ENCODE results near the gene NOS3.
A peak's percentile ranks its signal among the peaks of the same experiment; 100 is the strongest.
"Not testable (repeated sequence)": the region's sequence is repeated elsewhere in the genome, so short reads cannot be mapped to it uniquely, and the experiment has no call there.

NOS3 gene

DNA sequence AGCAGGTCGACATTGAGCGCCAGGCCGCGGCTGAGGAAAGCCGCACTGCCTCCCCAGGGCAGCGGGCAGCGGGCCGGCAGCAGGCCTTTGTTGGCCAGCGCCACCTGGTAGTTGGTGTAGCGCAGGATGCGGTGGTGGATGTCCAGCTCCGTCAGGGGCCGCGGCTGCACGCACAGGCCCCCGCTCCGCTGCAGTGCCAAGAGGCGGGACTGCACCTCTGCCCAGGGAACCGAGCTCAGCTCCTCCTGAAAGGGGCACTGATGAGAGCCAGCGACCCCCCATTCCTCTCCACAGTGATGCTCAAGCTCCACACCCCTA lies 28.3 kb downstream of the NOS3 start:
- no peak for DNase-seq

DNA sequence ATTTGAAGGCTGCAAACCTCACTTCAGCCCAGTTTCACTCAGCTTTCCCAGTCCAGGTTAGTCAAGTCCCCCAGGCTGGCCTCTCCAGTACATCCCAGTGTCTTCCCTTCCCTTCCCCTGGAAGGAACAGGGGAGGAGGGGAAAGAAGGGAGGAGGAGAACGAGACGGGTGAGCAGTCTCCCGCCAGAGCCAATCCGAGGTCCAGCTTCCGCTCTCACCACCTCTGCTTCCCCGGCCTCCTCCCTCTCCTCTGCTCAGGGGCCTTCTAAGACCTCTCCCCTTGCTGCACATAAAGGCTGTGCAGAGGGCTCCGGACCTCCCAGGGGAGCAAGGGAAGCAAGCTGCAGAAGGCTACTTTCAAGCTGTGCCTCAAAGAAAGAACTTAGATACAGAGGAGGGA lies 29.4 kb downstream of the NOS3 start:
- no peak for DNase-seq

DNA sequence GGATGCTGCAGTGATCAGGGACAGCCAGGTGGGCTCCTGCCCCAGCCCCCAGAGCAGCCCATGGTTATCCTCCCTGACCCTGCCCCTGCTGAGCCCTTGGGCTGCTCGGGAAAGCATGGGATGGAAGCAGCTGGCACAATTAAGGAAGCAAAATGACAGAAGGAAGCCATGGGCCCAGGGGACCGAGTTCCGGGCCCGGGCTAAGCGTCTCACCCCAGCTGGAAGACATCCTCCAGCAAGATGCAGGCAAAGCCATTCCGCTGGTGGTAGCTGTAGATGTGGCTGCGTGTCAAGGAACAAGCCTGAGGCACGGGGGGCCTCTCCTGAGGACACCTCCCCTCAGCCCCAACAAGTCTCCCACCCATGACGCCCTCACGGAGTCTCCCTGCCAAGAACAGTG lies 32.4 kb downstream of the NOS3 start:
- no peak for DNase-seq

DNA sequence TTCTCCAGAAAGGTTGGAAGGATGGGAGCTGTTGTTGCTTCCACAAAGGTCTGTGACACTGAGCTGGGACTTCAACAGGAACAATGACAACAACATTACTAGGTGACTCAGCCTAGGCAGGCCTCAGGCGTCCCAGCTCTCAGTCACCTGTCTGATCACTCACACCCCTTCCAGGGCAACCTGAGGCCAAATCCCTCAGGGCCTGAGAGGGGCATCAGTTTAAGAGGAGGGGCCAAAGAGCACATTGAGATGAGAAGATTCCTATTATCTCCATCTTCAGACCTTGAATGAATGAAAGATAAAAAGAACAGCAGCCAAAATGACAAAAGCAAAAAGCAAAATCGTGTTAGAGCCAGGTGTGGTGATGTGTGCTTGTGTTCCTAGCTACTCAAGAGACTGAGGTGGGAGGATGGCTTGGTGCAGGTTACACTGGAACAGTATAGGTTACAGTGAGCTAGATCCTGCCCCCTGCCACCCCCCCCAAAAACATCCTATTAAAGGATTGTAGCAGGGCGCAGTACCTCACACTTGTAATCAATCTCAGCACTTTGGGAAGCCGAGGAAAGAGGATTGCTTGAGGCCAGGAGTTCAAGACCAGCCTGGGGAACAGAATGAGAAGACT lies 33.7 kb downstream of the NOS3 start, which contains the start of gene ATG9B:
ATG9B (minus strand) TSS at position 60 of the 622 bp plus-strand sequence. CDS start 71 bp downstream, outside the sequence.
- no peak for DNase-seq

DNA sequence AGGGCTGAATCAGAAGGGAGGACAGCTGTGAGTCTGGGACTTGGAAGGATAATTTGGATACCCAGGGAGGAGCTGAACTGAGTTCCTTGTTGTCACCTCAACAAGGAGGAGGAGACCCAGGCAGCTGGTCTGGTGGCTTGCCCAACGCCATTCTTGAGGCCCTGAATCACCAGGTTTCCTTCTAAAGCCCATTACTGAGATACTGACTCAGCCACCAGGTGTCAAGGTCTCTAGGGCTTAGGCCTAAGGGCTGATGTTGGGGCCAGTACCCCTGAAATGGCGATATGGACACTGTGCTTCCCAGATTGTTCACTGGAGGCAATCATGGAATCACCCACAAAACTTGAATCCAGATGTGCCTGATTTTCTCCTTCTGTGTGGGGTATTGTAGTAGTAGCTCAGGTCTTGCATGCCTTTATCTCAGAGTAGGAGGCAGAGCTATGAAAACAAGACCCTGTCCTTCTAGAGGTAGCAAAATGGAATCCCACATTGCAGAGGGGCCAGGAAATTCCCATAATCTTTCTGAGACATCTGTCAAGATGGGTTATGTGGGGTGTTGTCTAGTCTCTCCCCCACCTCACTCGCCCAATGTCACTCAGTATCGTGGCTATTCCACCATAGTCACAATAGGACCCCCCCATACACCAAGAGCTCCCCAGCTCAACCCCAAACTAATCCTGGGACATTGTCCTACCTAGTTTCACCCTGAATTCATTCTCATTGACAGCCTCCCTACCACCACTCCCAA lies 35.3 kb downstream of the NOS3 start:
- no peak for DNase-seq

DNA sequence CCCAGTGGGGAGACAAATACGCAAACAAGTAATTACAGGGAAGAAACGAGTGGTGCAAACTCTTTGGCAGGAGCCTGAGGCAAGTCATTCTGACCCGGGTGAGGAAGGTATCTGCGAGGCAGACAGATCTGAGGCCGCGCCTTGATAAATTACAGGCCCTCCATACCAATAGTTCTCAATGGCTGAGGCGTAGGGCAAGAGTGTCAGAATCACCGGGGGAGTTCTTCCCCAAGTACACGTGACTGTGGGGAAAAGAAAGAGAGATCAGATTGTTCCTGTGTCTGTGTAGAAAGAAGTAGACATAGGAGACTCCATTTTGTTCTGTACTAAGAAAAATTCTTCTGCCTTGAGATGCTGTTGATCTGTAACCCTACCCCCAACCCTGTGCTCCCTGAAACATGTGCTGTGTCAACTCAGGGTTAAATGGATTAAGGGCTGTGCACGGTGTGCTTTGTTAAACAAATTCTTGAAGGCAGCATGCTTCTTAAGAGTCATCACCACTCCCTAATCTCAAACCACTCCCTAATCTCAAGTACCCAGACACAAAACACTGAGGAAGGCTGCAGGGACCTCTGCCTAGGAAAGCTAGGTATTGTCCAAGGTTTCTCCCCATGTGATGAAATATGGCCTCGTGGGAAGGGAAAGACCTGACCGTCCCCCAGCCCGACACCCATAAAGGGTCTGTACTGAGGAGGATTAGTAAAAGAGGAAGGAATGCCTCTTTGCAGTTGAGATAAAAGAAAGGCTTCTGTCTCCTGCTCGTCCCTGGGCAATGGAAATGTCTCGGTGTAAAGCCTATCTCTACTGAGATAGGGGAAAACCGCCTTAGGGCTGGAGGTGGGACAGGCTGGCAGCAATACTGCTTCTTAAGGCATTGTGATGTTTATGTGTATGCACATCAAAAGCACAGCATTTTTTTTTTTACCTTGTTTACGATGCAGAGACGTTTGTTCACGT lies 36.2 kb downstream of the NOS3 start:
- DNase-seq = not testable (repeated sequence)

DNA sequence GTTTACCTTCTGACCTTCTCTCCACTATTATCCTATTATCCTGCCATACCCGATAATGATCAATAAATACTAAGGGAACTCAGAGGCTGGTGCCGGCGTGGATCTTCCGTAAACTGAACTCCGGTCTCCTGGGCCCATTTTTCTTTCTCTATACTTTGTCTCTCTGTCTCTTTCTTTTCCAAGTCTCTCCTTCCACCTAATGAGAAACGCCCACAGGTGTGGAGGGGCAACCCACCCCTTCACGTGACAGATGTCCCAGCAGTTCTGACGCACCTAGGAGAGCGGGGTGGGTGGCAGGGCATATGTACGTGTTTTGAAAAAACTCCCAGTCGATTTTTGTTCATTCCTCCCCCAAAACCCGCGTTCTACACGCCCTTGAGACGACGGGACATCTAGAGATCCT lies 36.9 kb downstream of the NOS3 start:
- not testable (repeated sequence) for DNase-seq

DNA sequence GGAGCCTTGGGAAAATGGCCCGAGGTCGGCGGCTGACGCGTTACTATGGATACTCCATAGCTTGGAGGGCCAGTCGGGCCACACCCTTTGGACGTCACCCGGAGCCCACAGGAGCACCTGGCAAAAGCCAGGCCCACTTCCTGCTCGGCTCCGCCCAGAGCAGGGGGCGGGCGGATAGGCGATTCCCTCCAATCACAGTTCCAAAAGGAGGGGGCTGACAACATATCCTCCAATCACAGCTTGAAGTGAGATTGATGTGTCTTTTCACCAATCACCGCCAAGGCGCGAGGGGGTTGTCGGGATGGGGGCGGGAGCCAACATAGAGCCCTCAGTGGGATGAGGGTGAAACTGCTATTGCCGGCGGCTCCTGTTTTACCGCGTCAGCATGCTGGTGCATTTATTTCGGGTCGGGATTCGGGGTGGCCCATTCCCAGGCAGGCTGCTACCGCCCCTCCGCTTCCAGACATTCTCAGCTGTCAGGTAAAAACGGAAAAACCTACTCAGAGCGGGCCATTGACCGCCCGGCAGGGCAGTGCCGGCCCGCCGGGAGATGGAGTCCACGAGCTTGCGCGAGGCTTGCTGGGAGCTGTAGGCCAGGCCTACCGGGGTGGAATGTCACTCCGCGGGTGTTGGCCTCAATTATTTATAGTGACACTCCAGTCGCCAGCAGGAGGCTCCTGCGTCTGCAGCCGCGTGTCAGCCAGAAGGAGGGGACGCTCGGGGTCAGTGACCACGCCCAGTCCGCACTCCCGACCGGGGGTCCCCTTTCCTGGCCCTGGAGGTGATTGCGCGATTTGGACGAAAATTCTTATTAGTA lies 37.5 kb downstream of the NOS3 start, which contains the start of gene ABCB8:
ABCB8 (plus strand) TSS at position 320 of the 817 bp plus-strand sequence; CDS start at position 386, 66 bp downstream.
- DNase-seq = peak; percentile 97

DNA sequence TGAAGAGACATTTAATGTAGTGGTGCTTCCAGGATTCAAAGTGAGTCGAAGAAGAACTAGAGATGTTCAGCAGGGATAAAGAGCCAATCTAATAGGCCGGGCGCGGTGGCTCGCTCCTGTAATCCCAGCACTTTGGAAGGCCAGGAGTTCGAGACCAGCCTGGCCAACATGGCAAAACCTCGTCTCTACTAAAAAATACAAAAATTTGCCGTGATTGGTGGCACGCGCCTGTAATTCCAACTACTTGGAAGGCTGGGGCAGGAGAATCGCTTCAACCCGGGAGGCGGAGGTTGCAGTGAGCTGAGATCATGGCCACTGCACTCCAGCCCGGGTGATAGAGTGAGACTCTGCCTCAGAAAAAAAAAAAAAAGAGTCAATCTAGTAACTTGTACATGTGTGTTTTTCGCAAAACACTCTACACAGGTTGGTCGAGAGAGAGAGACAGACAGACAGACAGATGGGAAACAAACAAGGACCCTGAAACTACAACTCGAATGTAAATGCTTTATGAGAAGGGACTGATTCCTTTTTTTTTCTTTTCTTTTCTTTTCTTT lies 38.2 kb downstream of the NOS3 start:
- no peak for DNase-seq

DNA sequence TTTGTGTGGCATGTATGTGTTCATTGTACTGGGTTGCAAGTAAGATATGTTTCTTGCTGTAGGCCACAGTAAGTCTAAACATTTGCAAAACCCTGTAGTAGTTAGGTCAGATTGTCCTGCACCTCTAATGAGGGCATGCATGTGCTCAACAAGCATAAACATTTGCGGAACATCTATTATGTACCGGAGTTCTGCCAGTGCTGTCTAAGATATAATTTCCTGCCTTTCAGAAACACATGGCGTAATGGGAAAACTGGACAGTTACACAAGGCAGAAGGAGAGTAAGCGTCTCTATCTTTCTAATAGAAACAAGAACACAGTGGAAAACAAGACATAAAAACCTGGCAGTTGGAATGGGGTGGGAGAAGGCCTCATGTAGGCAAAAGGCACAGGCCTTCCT lies 40.2 kb downstream of the NOS3 start:
- no peak for DNase-seq

DNA sequence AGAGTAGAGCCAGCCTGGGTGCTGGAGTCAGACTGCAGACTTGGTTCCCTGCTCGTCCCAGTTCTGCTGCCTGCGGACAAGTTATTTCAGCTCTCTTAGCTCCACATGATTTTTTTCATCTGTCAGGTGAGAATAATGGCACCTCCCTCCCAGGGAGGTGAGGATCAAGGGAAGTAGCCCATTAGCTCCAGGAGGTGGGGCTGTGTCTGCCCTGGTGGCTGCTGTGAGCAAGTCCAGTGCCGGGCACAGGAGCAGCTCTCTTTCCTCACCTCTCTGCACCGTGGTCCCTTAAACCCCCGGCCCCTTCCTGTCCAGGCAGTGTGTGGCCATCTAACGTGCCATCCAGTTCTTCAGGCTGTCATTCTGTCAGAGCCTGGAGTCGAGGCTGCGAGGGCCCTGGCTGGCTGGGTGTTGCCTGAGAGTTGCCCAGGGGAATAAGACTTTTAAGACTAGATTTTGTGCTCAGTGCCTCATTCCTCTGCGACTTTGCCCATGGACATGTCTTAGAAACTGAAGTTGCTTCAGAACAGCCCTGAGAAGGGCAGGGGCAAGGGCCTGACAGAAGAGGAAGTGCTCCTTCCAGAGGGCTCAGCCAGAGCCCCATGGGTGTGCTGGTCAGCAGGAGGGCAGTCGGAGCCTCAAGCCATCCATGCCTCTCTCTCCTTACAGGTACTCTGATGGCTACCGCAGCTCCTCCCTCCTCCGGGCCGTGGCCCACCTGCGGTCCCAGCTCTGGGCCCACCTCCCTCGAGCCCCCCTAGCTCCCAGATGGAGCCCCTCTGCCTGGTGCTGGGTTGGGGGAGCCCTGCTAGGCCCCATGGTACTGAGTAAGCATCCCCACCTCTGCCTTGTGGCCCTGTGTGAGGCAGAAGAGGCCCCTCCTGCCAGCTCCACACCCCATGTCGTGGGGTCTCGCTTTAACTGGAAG lies 42.4 kb downstream of the NOS3 start:
- no peak for DNase-seq

DNA sequence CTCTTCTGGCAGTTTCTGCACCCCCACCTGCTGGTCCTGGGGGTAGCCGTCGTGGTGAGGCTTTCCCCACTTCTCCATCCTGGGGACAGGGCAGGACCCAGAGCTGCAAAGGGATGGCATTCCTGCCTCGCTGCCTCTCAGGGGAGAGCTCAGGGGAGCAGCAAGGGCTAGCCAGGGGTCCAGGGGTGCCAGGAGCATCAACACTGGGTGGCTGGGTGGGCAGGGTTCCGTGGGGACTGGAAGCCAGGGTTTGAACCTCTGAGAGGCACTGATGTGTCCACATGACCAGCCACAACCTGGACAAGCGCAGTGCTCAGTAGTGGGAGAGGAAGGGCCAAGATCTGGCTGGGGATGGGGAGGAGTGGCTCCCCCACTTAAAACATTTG lies 43.0 kb downstream of the NOS3 start:
- DNase-seq = no peak

DNA sequence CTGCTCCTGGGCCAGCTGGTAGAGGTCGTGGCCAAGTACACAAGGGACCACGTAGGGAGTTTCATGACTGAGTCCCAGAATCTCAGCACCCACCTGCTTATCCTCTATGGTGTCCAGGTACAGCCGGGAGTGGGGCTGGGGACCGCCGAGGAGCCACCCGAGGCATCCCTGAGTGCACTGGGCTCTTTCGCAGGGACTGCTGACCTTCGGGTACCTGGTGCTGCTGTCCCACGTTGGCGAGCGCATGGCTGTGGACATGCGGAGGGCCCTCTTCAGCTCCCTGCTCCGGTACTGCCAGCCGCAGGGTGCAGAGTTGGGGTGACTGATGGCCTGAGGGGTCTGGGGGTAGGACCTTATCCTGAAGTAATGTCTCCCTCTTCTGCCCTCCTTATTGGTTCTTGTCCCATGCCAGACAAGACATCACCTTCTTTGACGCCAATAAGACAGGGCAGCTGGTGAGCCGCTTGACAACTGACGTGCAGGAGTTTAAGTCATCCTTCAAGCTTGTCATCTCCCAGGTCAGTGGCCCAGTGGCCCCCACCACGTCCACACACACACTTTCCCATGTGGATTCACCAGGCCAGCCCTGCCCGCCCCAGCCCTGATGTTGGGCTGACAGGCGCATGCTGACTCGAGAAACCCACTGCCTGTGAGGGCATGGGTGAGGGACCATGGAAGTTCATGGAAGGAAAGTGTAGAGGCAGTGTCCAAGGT lies 43.7 kb downstream of the NOS3 start:
- no peak for DNase-seq

DNA sequence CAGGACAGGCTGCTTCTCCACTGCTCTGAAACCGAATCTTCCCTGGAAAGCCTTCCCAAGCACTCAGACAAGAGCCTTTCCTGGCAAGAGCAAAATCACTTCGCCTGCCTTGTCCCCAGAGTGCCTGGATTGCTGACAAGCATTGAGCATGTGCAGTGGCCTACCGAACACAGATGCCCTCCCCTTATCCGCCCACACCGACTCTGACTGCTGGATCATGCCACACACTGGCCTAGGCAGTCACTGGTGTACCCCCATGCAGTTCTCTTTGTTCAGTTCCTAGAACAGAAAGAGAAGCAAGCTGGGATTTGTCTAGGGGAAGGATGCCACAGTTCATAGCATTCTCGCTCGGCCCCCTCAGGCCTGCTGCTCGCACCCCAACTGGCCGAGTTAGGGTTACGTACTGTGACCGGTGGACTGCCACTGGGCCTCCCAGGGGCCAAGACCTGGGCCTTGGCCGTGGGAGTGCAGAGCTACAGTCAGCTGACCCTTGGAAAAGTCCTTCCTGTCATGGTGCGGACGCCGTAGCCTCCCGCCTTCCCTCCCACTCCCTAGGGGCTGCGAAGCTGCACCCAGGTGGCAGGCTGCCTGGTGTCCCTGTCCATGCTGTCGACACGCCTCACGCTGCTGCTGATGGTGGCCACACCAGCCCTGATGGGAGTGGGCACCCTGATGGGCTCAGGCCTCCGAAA lies 44.4 kb downstream of the NOS3 start:
- no peak for DNase-seq

DNA sequence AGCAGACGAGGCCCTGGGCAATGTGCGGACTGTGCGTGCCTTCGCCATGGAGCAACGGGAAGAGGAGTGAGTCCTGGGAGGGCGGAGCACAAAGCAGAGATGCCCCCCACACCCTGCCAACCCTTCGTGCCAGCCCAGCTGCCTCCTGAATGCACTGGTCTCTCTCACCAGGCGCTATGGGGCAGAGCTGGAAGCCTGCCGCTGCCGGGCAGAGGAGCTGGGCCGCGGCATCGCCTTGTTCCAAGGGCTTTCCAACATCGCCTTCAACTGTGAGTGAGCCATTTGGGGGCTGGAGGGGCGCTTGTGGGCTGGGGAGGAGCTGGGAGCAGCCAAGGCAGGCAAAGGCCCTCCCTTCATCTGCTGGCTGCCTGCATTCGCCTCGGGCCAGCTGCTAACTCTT lies 45.1 kb downstream of the NOS3 start:
- no peak for DNase-seq

DNA sequence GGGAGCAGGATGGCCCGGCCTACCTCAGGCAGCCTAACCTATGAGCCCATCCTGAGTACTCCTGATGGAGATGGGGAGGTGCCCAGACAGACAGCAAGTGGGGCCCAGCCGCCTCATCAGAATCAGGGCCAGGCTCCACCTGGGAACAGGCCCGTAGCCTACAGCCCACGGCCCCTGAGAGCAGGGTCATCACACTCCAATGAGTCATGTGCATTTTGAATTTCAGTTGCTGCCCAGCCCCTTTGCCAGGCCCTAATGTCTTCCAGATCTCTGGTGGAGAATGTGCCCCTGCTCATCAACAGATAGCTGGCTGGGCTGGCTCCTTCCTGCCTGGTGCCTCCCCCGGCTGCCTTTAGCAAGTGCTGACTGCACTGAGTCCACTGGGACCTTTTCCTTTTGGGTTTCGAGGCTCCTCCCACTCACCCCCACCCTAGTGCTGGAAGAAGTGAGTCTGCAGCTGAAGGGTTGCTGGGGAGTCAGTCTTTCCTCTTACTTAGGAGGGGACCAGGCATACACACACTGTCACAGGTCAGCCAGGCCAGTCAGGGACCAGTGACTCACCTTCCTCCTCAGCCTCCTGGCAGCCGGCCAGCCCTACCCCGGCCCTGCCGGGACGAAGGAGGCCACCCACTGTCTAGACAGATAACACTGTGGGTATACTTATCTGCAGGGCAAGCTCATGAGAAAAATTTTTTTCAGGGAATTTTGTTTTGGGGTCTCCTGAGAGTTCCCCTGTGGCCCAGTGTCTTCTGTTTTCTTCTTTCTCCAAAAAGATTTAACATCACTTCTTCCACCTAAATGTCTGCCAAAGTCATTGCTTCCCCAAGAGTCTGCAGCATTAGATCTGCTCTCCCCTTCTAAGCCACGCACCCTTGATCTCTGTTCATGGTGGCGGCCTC lies 48.4 kb downstream of the NOS3 start:
- DNase-seq = peak; percentile 78

DNA sequence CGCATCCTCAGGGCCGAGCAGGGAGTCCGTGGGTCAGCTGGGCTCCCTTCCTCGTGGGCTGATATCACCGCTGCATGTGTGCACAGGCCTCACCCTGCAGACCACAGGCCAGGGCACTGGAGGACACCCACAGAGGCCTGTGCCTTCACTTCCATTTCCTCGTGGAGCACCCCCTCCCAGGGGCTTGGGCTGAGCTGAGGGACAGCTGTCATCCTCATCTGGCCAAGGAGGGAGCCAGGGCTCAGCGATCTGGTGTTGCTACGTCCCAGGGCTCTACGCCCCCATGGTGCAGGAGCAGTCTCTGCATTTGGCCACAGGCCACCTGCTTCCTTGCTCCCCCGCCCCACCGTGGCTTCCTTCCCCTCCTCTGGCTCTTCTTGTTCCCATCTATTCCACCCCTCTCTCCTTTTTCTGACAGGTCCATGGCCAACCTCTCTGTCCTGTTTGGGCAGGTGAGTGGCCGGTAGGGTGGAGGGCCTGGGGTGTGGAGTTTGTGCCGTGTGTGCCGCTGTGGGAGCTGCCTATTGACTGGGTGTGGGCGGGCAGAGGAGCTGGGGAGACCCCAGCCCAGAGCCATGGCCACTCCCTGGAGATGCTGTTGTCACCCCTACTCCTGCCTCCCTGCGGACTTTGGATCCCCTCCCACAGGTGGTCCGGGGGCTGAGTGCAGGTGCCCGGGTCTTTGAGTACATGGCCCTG lies 49.2 kb downstream of the NOS3 start:
- DNase-seq = peak; percentile 30

Measured in GDM1 (cell line).